LNCAP (cell line): ENCODE data around the gene MAP3K14.

Experiments
- CTCF ChIP-seq: fragments of 450-650 bp; IDR thresholded peaks from 2 replicates; pipeline ENCODE4 v1.5.1; 2017; ENCODE audit warnings: mild to moderate bottlenecking

Gene MAP3K14

GRCh38 chr17:45307290-45308015 lies 9.4 kb downstream of the MAP3K14 start:
- TF ChIP-seq CTCF, result no peak

GRCh38 chr17:45306623-45307022 lies 10.2 kb downstream of the MAP3K14 start:
- TF ChIP-seq CTCF, result no peak

- TF ChIP-seq CTCF, result no peak
These were observed 10.7 kb downstream of the MAP3K14 start for GRCh38 chr17:45306094-45306493.

- TF ChIP-seq CTCF, result no peak
These were observed 11.2 kb downstream of the MAP3K14 start for GRCh38 chr17:45305530-45306087.

- no peak for TF ChIP-seq CTCF
These were observed 14.1 kb downstream of the MAP3K14 start for GRCh38 chr17:45302649-45303173.

GRCh38 chr17:45301674-45302073 lies 15.1 kb downstream of the MAP3K14 start:
- TF ChIP-seq CTCF, result no peak

- TF ChIP-seq CTCF, result no peak
These were observed 16.6 kb downstream of the MAP3K14 start for GRCh38 chr17:45300060-45300751.
